Stimulated activated CD4-positive, alpha-beta T cell treated with anti-CD3 and anti-CD28 coated beads, Interleukin-12 subunit alpha, Interleukin-12 subunit beta, amount 100 ng/mL, for 48 hours (primary cell): ENCODE measurements around the gene TOX4.
"Not testable (repeated sequence)": the region's sequence is repeated elsewhere in the genome, so short reads cannot be mapped to it uniquely, and the experiment has no call there.

Experiments
- DNase-seq, 3 donors: peaks; one replicate each; pipeline ENCODE4 v3.0.0-alpha.2; 2020; ENCODE audit warnings: low read depth in 2 of 3, low spot score in 1 of 3

The TOX4 gene

DNA sequence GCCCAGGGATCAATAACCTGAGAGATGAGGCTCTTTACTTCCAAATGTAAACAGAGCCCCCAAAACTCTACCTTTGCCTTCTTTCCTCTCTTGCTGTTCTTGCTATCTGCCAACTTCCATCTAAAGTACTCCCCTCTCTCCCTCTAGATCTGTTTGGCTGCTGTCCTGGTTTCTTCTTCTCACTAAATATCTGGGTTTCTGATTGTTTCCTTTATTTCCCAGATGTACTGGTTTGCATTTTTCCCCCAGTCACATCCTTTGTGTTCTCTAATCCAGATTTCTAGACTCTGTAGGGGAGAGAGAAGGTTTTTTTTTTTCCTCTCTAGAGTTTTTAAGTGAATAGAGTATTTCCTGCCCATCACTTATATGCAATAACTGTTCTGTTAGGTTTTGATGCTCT lies 56.3 kb downstream of the TOX4 start:
- no peak for DNase-seq

GRCh38 chr14:21534576-21534975 lies 57.6 kb downstream of the TOX4 start:
- DNase-seq = no peak

DNA sequence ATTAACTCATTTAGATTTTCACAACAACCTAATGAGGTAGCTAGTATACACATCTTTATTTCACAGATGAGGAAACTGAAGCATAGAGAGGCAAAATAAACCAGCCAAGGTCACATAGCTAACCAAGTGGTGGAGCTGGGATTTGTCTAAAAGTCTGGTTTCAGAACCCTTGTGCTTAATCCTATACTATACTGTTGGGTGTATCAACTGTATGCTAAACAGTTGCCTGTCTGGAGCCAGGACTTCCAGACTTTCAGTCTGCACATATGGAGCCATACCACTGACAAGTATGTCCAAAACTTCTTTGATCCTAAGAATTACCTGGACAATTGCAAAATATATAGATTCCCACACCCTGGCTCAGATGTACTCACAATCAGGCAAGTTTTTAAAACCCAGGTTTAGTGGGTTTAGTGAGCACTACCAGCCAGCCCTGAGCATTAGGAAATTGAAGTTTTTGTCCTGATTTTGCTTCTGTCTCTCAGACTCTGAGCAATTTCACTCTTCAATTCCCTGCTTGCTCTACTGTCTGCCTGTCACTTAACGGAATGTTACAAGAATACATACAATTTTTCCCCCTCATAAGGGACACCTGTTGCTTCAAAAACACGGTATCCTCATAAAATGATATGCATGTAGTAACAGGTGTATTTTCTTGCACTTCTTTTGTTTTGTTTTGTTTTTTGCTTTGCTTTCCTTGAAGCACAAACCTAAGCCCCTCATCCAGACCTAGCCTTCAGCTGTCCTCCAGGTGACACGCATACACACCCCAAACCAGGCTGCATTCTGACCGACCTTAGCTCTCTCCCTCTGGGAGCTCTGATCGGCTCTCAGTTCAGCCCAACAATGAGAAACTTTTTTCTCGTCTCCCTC lies 58.8 kb downstream of the TOX4 start:
- DNase-seq = no peak

DNA sequence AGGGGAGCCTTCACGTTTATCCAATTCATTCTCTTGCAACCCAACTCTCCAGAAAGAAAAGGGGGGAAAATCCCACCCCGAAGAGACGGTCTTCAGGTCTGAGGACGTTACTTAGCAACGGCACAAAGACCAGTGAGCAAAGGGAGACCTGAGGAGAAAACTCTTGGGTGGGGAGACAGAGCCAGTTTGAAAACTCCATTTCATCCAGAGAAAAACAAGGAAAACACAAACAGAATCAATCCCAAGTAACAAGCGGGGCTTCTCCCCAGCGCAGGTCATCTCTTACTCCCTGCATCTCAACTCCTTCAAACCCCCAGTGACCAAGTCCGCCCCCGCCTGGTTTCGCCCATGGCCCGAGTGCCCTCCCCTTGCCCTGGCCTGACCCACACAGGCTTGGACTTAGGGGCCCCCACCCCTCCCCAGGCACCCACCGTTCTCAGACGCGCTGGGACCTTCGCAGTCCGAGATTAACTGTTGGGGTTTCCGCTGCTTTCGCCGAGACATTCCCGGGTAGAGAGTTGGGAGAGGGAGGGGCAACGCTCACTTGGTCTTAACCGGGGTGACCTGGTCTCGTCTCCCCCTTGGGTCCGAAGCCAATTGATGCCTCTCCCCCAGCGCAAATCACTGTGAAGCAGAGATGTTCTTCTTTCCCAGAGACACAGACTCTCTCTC lies 59.6 kb downstream of the TOX4 start:
- no peak for DNase-seq

GRCh38 chr14:21537090-21537424 lies 60.1 kb downstream of the TOX4 start:
- DNase-seq = no peak

GRCh38 chr14:21539189-21539940 lies 62.4 kb downstream of the TOX4 start:
- no peak for DNase-seq

- DNase-seq = no peak
Measured at GRCh38 chr14:21541413-21542074, 64.5 kb downstream of the TOX4 start.

DNA sequence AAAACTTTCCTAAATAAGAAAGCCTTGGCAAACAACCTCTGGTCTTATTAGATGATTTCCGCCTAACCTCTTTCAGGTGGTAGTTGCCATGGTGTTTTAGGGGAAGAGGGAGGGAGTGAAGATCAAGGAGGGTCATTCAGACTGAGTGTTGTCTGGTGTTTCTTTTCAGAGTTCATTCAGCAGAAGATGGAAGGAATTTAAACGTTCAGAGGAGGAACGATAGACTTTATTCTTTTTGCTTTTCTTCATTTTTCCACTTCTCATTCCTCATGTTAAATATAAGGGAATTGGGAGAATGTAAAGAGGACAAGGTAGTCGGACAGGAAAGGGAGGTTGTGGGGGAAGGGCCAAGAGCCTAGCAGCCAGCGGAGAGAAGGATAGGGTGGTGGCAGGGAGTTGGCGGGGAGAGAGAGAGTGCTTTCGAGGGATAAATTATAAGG lies 66.5 kb downstream of the TOX4 start:
- DNase-seq = no peak

DNA sequence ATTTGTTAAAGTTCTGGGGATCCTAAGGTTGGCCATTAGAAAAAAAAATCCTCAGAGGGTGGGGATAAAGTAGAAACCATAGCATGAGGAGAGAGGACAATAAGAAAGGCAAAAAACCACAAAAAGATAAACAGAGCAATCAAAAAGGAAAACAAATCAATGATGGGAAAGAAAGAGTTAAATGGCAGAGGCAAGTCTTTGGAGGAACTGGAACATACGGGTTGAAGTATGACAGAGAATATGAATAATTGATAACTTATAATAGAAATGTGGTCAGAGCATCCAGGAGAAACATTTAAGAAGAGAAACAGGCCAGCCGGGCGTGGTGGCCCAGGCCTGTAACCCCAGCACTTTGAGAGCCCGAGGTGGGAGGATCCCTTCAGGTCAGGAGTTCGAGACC lies 67.0 kb downstream of the TOX4 start:
- DNase-seq = no peak

GRCh38 chr14:21544588-21544987 lies 67.6 kb downstream of the TOX4 start:
- DNase-seq = not testable (repeated sequence)
